Neural crest cell (in vitro differentiated cells): ENCODE data around the gene RAD54L. TPM values are rescaled to one million over a fixed set of nuclear protein-coding genes. Genes with fewer than 3 reads are reported as not detected.
A peak's percentile ranks its signal among the peaks of the same experiment; 100 is the strongest.
"Not testable (repeated sequence)": the region's sequence is repeated elsewhere in the genome, so short reads cannot be mapped to it uniquely, and the experiment has no call there.

Experiments used
- DNase-seq: peaks from one replicate; pipeline ENCODE4 v3.0.0; 2021; ENCODE audit warnings: low read depth, mixed read lengths, low spot score
- H3K27ac Mint-ChIP-seq: one replicate; pipeline ENCODE4 v1.8.0; 2021; ENCODE audit warnings: mild to moderate bottlenecking, mixed read lengths; ENCODE audit not compliant: unreplicated experiment
- H3K27me3 Mint-ChIP-seq: 2 replicates; pipeline ENCODE4 v1.8.0; 2021; ENCODE audit warnings: low read depth, mild to moderate bottlenecking, mixed read lengths
- H3K36me3 Mint-ChIP-seq: 2 replicates; pipeline ENCODE4 v1.8.0; 2021; ENCODE audit warnings: low read depth, mild to moderate bottlenecking, mixed read lengths
- H3K4me1 Mint-ChIP-seq: 2 replicates; pipeline ENCODE4 v1.8.0; 2021; ENCODE audit warnings: mixed read lengths
- H3K4me3 Mint-ChIP-seq: one replicate; pipeline ENCODE4 v1.8.0; 2021; ENCODE audit warnings: mild to moderate bottlenecking, mixed read lengths
- H3K9me3 Mint-ChIP-seq: 2 replicates; pipeline ENCODE4 v1.8.0; 2021; ENCODE audit warnings: mixed read lengths
- total RNA-seq: library from RNA; stranded (reverse); gene quantifications from 2 replicates; pipeline ENCODE4 v1.2.1, GENCODE V29; 2021
- TF ChIP-seq, protein P1 (sequence below): fragments of 200-600 bp; sonication (generic); conservative IDR thresholded peaks from 2 replicates; pipeline ENCODE4 v1.5.0; 2021; ENCODE audit warnings: antibody characterized with exemption, mild to moderate bottlenecking

The RAD54L gene
- total RNA-seq, 1 donor from 2014 or later: 55.8 TPM

DNA sequence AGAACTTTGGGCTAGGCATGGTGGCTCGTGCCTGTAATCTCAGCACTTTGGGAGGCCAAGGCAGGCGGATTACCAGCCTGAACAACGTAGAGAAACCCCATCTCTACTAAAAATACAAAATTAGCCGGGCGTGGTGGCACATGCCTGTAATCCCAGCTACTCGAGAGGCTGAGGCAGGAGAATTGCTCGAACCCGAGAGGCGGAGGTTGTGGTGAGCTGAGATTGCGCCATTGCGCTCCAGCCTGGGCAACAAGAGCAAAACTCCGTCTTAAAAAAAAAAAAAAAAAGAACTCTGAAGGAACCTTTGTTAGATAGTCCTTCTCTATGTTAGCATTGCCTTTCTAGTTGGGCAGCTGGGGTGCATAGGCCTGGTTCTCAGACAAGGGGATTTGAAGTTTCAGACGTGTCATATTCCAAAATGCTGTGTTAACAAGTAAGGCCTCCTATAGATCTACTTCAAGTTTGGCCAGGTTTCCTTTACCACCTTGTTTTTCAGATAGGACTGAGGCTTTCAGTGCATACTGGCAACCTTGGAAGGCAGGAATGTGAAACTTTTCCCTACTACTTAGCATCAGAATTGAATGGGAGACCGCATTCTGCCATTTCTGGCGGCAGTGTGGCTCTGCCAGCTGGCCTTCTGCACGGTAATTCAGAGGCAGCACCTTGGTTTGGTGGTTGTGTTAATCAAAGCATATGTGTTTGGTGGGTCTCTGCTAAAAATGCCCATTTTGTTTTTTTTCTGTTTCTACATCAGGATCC lies 62.0 kb downstream of the RAD54L start:
- Mint-ChIP-seq H3K27ac (no peak overlapping the region), H3K4me1 (peaks cover 16% of the 10 kb centered on the region), H3K9me3 (no peaks in the 10 kb centered on the region), H3K4me3 (peak overlapping the region; percentile 47), H3K27me3 (no peaks in the 10 kb centered on the region), H3K36me3 (peaks cover 19% of the 10 kb centered on the region)
- TF ChIP-seq, protein P1, sequence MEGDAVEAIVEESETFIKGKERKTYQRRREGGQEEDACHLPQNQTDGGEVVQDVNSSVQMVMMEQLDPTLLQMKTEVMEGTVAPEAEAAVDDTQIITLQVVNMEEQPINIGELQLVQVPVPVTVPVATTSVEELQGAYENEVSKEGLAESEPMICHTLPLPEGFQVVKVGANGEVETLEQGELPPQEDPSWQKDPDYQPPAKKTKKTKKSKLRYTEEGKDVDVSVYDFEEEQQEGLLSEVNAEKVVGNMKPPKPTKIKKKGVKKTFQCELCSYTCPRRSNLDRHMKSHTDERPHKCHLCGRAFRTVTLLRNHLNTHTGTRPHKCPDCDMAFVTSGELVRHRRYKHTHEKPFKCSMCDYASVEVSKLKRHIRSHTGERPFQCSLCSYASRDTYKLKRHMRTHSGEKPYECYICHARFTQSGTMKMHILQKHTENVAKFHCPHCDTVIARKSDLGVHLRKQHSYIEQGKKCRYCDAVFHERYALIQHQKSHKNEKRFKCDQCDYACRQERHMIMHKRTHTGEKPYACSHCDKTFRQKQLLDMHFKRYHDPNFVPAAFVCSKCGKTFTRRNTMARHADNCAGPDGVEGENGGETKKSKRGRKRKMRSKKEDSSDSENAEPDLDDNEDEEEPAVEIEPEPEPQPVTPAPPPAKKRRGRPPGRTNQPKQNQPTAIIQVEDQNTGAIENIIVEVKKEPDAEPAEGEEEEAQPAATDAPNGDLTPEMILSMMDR: no peak
- no peak for DNase-seq

DNA sequence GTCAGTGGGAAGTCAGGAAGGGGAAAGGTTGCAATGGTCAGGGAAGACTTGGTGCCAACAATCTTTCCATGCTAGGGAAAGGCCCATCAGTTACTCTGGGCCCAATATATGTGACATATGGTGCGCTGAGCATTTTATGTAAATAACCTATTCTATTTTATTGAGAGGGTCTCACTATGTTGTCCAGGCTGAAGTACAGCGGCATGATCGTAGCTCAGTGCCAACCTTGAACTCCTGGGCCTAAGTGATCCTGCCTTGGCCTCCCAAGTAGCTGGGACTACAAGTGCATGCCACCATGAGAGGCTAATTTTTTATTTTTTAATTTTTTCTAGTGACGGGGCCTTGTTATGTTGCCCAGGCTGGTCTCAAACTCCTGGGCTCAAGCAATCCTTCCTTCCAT lies 62.8 kb downstream of the RAD54L start:
- TF ChIP-seq, protein P1: no peak
- peak overlapping the region; percentile 44 for H3K4me3 Mint-ChIP-seq
- no peak for DNase-seq
- no peaks in the 10 kb centered on the region for H3K27me3 Mint-ChIP-seq
- peaks cover 9% of the 10 kb centered on the region for H3K4me1 Mint-ChIP-seq
- no peaks in the 10 kb centered on the region for H3K9me3 Mint-ChIP-seq
- peaks cover 22% of the 10 kb centered on the region for H3K36me3 Mint-ChIP-seq
- no peak overlapping the region for H3K27ac Mint-ChIP-seq

DNA sequence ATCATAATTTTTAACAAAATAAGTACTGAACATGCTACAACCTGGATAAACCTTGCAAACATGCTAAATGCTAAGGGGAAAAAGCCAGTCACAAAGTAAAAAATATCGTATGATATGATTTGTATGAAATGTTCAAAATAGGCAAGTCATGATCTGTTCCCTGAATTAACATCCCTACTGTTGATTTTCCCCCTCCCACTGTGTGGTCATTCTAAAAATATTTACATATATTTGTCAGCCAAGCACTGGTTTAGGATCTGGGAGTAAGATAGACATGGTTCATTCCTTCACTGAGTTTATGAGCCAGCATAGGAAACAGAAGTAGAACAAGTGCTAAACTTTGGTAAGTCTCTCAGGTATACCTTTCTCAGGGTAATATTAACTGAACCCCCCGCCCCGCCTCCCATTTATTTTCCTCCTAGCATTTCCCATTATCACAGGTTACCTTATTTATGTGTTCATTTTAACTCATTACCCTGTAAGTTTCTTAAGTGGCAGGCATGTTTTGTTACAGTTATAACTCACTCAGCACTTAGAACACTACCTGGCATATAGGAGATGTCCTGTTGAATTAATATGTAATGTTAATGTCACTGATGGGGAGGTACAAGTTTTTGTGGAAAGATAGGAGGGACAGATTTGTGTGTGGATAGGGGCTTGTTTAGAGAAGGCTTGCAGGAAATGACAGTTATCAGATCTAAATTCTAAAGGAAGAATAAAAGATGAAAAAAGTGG lies 68.3 kb downstream of the RAD54L start:
- Mint-ChIP-seq H3K4me1 (no peaks in the 10 kb centered on the region), H3K27me3 (no peaks in the 10 kb centered on the region), H3K27ac (no peak overlapping the region), H3K9me3 (no peaks in the 10 kb centered on the region), H3K36me3 (peaks cover 19% of the 10 kb centered on the region), H3K4me3 (no peak overlapping the region)
- TF ChIP-seq, protein P1: no peak
- DNase-seq: no peak

DNA sequence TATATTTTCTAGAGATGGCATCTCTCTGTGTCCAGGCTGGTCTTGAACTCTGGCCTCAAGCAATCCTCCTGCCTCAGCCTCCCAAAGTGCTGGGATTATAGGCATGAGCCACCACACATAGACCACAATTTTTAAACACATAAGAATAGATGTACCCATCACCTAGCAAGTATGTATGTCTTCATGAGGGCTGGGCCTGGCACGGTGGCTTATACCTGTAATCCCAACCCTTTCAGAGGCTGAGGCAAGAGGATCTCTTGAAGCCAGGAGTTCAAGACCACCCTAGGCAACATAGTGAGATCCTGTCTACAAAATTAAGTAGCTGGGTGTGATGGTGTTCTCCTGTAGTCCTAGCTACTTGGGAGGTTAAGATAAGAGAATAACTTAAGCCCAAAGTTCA lies 69.8 kb downstream of the RAD54L start:
- DNase-seq: no peak
- H3K9me3 Mint-ChIP-seq: no peaks in the 10 kb centered on the region
- H3K27me3 Mint-ChIP-seq: no peaks in the 10 kb centered on the region
- no peak overlapping the region for H3K27ac Mint-ChIP-seq
- H3K4me1 Mint-ChIP-seq: no peaks in the 10 kb centered on the region
- TF ChIP-seq, protein P1: no peak
- H3K4me3 Mint-ChIP-seq: no peak overlapping the region
- H3K36me3 Mint-ChIP-seq: peaks cover 16% of the 10 kb centered on the region

DNA sequence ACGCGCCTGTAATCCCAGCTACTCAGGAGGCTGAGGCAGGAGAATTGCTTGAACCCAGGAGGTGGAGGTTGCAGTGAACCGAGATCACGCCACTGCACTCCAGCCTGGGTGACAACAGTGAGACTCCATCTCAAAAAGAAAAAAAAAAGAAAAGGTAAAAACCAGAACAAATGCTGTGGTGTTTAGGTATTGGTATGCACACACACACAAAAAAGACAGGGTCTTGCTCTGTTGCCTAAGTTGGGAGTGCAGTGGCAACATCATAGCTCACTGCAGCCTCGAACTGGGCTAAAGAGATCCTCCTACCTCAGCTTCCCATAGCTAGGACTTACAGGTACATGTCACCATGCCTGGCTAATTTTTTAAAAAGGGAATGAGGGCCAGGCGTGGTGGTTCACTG lies 71.7 kb downstream of the RAD54L start:
- not testable (repeated sequence) for H3K9me3 Mint-ChIP-seq

DNA sequence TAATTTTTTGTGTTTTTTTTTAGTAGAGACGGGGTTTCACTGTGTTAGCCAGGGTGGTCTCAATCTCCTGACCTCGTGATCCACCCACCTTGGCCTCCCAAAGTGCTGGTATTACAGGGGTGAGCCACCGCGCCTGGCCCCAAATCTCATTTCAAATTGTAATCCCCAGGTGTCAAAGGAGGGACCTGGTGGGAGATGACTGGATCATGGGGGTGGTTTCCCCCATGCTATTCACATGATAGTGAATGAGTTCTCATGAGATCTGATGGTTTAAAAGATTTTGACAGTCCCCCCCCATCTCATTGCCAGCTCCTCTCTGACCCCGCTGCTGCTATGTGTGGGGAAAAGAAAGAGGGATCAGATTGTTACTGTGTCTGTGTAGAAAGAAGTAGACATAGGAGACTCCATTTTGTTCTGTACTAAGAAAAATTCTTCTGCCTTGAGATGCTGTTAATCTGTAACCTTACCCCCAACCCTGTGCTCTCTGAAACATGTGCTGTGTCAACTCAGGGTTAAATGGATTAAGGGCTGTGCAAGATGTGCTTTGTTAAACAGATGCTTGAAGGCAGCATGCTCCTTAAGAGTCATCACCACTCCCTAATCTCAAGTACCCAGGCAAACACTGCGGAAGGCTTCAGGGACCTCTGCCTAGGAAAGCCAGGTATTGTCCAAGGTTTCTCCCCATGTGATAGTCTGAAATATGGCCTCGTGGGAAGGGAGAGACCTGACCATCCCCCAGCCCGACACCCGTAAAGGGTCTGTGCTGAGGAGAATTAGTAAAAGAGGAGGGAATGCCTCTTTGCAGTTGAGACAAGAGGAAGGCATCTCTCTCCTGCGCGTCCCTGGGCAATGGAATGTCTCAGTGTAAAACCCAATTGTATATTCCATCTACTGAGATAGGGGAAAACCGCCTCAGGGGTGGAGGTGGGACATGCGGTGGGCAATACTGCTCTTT lies 72.7 kb downstream of the RAD54L start:
- not testable (repeated sequence) for H3K9me3 Mint-ChIP-seq, H3K27ac Mint-ChIP-seq, DNase-seq, H3K4me3 Mint-ChIP-seq, H3K4me1 Mint-ChIP-seq, H3K27me3 Mint-ChIP-seq, H3K36me3 Mint-ChIP-seq

More for the DNA sequence above, 71.7 kb downstream of the RAD54L start:
- H3K27ac Mint-ChIP-seq, DNase-seq, H3K4me1 Mint-ChIP-seq, H3K27me3 Mint-ChIP-seq, H3K4me3 Mint-ChIP-seq: not testable (repeated sequence)
- H3K36me3 Mint-ChIP-seq: peaks cover 11% of the 10 kb centered on the region

DNA sequence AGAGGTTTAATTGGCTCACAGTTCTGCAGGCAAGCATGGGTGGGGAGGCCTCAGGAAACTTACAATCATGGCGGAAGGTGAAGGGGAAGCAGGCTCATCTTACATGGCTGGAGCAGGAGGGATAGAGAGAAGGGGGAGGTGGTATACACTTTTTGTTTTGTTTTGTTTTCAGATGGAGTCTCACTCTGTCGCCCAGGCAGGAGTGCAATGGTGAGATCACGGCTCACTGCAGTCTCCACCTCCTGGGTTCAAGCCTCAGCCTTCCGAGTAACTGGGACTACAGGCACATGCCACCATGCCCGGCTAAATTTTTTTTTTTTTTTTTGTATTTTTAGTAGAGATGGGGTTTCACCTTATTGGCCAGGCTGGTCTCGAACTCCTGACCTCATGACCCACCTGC lies 74.6 kb downstream of the RAD54L start:
- not testable (repeated sequence) for H3K27me3 Mint-ChIP-seq, H3K4me3 Mint-ChIP-seq, H3K4me1 Mint-ChIP-seq, DNase-seq, H3K36me3 Mint-ChIP-seq, H3K9me3 Mint-ChIP-seq
- H3K27ac Mint-ChIP-seq: peak overlapping the region; percentile 35

DNA sequence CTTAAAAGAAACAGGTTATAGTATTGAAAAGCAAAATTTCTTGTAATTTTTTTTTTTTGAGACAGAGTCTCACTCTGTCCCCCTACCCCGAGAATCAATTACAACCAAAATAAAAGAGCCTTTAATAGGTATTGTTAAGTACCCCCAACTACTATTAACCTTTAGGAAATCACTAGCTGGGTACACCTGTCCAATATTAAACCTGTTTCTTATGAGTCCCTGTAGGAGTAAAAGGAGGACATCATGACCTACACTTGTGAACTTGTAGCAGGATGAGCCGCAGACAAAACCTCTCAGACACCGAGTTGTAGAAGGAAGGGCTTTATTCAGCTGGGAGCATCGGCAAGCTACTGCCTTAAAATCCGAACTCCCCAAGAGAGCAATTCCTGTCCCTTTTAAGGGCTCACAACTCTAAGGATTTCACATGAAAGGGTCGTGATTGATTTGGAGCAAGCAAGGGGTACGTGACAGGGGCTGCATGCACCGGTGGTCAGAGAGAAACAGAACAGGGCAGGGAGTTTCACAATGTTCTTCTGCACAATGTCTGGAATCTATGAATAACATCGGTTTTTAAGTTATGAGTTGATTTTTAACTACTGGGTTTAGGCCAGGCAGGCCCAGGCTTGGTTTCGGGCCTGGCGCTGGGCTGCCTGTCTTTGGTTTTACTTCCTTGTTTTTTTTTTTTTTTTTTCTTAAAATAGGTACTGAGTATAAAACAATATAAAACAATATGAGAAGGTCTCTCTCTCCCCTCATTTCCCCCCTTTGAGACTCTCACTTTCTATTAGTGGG lies 77.9 kb downstream of the RAD54L start:
- not testable (repeated sequence) for H3K9me3 Mint-ChIP-seq, H3K36me3 Mint-ChIP-seq, DNase-seq, H3K4me3 Mint-ChIP-seq, H3K27me3 Mint-ChIP-seq, H3K4me1 Mint-ChIP-seq, H3K27ac Mint-ChIP-seq
